ENCODE measurements around the gene COL4A2. TPM values are rescaled to one million over a fixed set of nuclear protein-coding genes. Genes with fewer than 3 reads are reported as not detected.

The COL4A2 gene
- total RNA-seq, 1 donor from 2014 or later = 1,414 TPM

DNA sequence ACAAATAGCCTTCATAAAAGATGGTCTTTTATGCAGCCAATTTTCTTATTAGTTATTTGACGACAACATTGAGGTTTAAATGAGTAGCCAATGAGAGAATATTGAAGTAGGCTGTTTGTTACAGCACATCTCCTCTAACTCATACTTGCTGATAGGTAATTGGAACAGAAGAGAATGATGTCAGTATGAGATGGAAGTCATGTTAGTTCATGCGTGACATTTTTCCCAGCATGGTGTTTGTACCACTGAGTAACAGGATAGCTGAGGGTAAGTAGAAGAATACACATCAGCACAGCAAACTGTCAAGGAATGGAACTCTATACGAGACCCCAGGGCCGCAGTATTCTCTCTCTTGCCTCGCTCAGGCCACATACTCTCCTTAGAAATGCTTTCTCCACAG is 37.2 kb downstream of the COL4A2 start:
- peaks cover 6% of the 10 kb centered on the region for H3K9me3 Mint-ChIP-seq (ENCODE audit: unreplicated experiment)
- H3K79me2 ChIP-seq (ENCODE audit: insufficient read depth, low read length) = peaks cover 82% of the 10 kb centered on the region
- no peaks in the 10 kb centered on the region for H3K9me3 ChIP-seq (ENCODE audit: insufficient read depth, low read depth, low read length)
- H3K9ac ChIP-seq (ENCODE audit: low read length) = peak overlapping the region; percentile 6
- peak overlapping the region; percentile 85 for H3K27ac Mint-ChIP-seq (ENCODE audit: unreplicated experiment)
- H3K36me3 ChIP-seq (ENCODE audit: insufficient read depth, low read length) = peaks cover 11% of the 10 kb centered on the region
- H3K4me1 ChIP-seq (ENCODE audit: insufficient read depth, low read length) = peaks cover 89% of the 10 kb centered on the region
- no peak for FAIRE-seq
- TF ChIP-seq EZH2 (IDR thresholded peaks at IDR 0.05; ENCODE audit: insufficient read depth, low read length) (no peak), CTCF (IDR thresholded peaks at IDR 0.05; ENCODE audit: insufficient read depth, low read depth, low read length) (no peak)
- no peak overlapping the region for H3K4me3 ChIP-seq (ENCODE audit: insufficient read depth, low read depth, low read length)
- H3K36me3 Mint-ChIP-seq (ENCODE audit: low read depth, unreplicated experiment) = peaks cover 26% of the 10 kb centered on the region
- H3K4me1 Mint-ChIP-seq (ENCODE audit: low read depth, unreplicated experiment) = peaks cover 87% of the 10 kb centered on the region
- H3K27ac ChIP-seq (ENCODE audit: low read depth, low read length) = peak overlapping the region; percentile 99
- DNase-seq (ENCODE audit: low read depth) = no peak
- no peaks in the 10 kb centered on the region for H3K27me3 ChIP-seq (ENCODE audit: insufficient read depth, low read length)
- H3K27me3 Mint-ChIP-seq (ENCODE audit: low read depth, unreplicated experiment) = no peaks in the 10 kb centered on the region
- no peak overlapping the region for H3K4me2 ChIP-seq (ENCODE audit: low read length)
- no peak overlapping the region for H2AFZ ChIP-seq (ENCODE audit: low read depth, low read length)
- H3K4me3 Mint-ChIP-seq (ENCODE audit: unreplicated experiment) = no peak overlapping the region
- H4K20me1 ChIP-seq (ENCODE audit: insufficient read depth, low read length) = no peaks in the 10 kb centered on the region

GRCh38 chr13:110345266-110345665 is 38.2 kb downstream of the COL4A2 start:
- FAIRE-seq (no peak), DNase-seq (ENCODE audit: low read depth) (no peak)
- H3K27ac ChIP-seq (ENCODE audit: low read depth, low read length) = peak overlapping the region; percentile 9
- H4K20me1 ChIP-seq (ENCODE audit: insufficient read depth, low read length) = no peaks in the 10 kb centered on the region
- H3K27me3 ChIP-seq (ENCODE audit: insufficient read depth, low read length) = no peaks in the 10 kb centered on the region
- TF ChIP-seq CTCF (IDR thresholded peaks at IDR 0.05; ENCODE audit: insufficient read depth, low read depth, low read length) (no peak), EZH2 (IDR thresholded peaks at IDR 0.05; ENCODE audit: insufficient read depth, low read length) (no peak)
- peaks cover 80% of the 10 kb centered on the region for H3K4me1 ChIP-seq (ENCODE audit: insufficient read depth, low read length)
- peaks cover 82% of the 10 kb centered on the region for H3K79me2 ChIP-seq (ENCODE audit: insufficient read depth, low read length)
- no peak overlapping the region for H3K4me2 ChIP-seq (ENCODE audit: low read length)
- H3K36me3 Mint-ChIP-seq (ENCODE audit: low read depth, unreplicated experiment) = peaks cover 27% of the 10 kb centered on the region
- peak overlapping the region; percentile 6 for H3K9ac ChIP-seq (ENCODE audit: low read length)
- H3K9me3 Mint-ChIP-seq (ENCODE audit: unreplicated experiment) = peaks cover 6% of the 10 kb centered on the region
- no peaks in the 10 kb centered on the region for H3K27me3 Mint-ChIP-seq (ENCODE audit: low read depth, unreplicated experiment)
- peaks cover 87% of the 10 kb centered on the region for H3K4me1 Mint-ChIP-seq (ENCODE audit: low read depth, unreplicated experiment)
- H2AFZ ChIP-seq (ENCODE audit: low read depth, low read length) = no peak overlapping the region
- H3K27ac Mint-ChIP-seq (ENCODE audit: unreplicated experiment) = peak overlapping the region; percentile 85
- no peaks in the 10 kb centered on the region for H3K9me3 ChIP-seq (ENCODE audit: insufficient read depth, low read depth, low read length)
- no peak overlapping the region for H3K4me3 Mint-ChIP-seq (ENCODE audit: unreplicated experiment)
- peaks cover 18% of the 10 kb centered on the region for H3K36me3 ChIP-seq (ENCODE audit: insufficient read depth, low read length)
- H3K4me3 ChIP-seq (ENCODE audit: insufficient read depth, low read depth, low read length) = no peak overlapping the region

GRCh38 chr13:110345701-110346100 is 38.6 kb downstream of the COL4A2 start:
- Mint-ChIP-seq H3K27me3 (ENCODE audit: low read depth, unreplicated experiment) (no peaks in the 10 kb centered on the region), H3K4me3 (ENCODE audit: unreplicated experiment) (no peak overlapping the region), H3K36me3 (ENCODE audit: low read depth, unreplicated experiment) (peaks cover 27% of the 10 kb centered on the region), H3K9me3 (ENCODE audit: unreplicated experiment) (peaks cover 6% of the 10 kb centered on the region), H3K4me1 (ENCODE audit: low read depth, unreplicated experiment) (peaks cover 87% of the 10 kb centered on the region), H3K27ac (ENCODE audit: unreplicated experiment) (peak overlapping the region; percentile 85)
- no peaks in the 10 kb centered on the region for H3K27me3 ChIP-seq (ENCODE audit: insufficient read depth, low read length)
- no peak overlapping the region for H3K4me2 ChIP-seq (ENCODE audit: low read length)
- no peak overlapping the region for H3K9ac ChIP-seq (ENCODE audit: low read length)
- no peaks in the 10 kb centered on the region for H3K9me3 ChIP-seq (ENCODE audit: insufficient read depth, low read depth, low read length)
- peaks cover 18% of the 10 kb centered on the region for H3K36me3 ChIP-seq (ENCODE audit: insufficient read depth, low read length)
- DNase-seq (ENCODE audit: low read depth) (no peak), FAIRE-seq (no peak)
- H3K4me1 ChIP-seq (ENCODE audit: insufficient read depth, low read length) = peaks cover 75% of the 10 kb centered on the region
- H2AFZ ChIP-seq (ENCODE audit: low read depth, low read length) = no peak overlapping the region
- H4K20me1 ChIP-seq (ENCODE audit: insufficient read depth, low read length) = no peaks in the 10 kb centered on the region
- no peak overlapping the region for H3K4me3 ChIP-seq (ENCODE audit: insufficient read depth, low read depth, low read length)
- no peak for TF ChIP-seq CTCF (IDR thresholded peaks at IDR 0.05; ENCODE audit: insufficient read depth, low read depth, low read length)
- TF ChIP-seq EZH2 (IDR thresholded peaks at IDR 0.05; ENCODE audit: insufficient read depth, low read length) = no peak
- peaks cover 86% of the 10 kb centered on the region for H3K79me2 ChIP-seq (ENCODE audit: insufficient read depth, low read length)
- peak overlapping the region; percentile 9 for H3K27ac ChIP-seq (ENCODE audit: low read depth, low read length)

Data from astrocyte (in vitro differentiated cells and primary cell).